Umbilical cord (tissue), 2 donors: ENCODE measurements around the gene MRPS7. TPM values are rescaled to one million over a fixed set of nuclear protein-coding genes. Genes with fewer than 3 reads are reported as not detected.
A peak's percentile ranks its signal among the peaks of the same experiment; 100 is the strongest.

ENCODE experiments used
- DNase-seq: peaks from one replicate; pipeline ENCODE4 v3.0.0-alpha.2; 2015; ENCODE audit warnings: low spot score
- total RNA-seq: library from RNA; depleted of rRNA; stranded (reverse); fragments of >200 nt; gene quantifications from one replicate; pipeline ENCODE4 v1.2.3, GENCODE V29; 2014; ENCODE audit warnings: low replicate concordance; ENCODE audit not compliant: insufficient read depth

Gene MRPS7
- total RNA-seq, 1 donor from 2014 or later: 14.9 TPM

DNA sequence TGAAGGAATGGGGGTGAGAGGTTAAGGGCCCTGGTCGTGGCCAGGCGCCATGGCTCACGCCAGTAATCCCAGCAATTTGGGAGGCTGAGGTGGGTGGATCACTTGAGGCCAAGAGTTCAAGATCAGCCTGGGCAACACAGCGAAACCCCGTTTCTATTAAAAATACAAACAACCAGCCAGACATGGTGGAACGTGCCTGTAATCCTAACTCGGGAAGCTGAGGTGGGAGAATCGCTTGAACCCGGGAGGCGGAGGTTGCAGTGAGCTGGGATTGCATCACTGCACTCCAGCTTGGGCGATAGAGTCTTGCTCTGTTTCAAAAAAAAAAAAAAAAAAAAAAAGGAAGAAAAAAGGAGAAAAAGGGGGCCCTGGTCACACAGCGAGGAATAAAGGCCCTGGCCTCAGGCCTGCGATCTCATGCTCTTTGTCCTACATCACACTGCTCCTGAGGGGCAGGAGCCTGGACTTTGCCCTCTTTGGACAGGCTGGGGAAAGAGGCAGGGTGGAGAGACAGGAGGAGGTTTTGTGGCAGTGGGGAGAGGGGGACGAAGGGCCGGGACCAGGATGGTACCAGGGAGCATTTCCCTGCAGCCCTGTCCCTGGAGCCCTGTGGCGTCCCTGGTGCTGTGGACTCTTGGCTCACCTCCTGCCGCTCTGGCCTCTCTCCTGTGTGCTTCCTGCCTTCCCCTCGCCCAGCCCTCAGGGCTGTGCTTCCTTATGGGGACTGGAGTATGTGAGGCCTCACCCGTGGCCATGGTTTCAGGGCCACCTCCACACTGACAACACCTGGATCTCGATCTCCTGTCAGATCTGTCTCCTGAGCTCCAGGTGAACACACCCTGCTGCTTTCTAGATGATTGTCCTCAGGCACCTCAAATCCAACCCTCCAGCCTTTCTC lies 47.3 kb downstream of the MRPS7 start:
- DNase-seq: no peak

DNA sequence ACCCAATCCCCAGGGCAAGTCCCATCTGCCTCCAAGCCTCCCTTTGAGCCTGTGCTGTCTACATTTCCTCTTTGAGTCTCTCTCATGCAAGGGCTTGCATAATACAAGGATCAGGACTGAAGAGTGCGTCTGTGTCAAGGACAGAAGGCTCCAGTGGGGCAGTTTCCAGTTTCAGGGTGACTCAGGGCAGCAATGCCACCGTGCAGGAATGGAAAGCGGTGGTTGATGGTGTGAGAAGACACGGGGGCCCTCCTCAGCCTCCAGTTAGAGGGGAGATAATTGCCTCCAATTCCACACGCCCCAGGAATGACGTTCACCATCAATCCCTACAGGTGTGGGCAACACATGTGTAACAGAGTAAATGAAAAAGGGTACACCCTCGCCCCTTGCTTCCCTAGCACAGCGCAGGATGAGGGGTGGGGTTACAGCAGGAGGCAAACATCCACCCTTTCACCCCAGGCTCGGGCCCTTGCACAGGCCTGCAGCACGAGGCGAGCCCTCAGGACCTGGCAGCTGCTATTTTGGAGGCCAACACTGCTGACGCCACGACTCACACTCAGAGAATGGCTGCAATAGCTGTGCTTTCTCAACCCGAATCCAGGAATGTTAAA lies 52.4 kb downstream of the MRPS7 start:
- DNase-seq: peak; percentile 42

DNA sequence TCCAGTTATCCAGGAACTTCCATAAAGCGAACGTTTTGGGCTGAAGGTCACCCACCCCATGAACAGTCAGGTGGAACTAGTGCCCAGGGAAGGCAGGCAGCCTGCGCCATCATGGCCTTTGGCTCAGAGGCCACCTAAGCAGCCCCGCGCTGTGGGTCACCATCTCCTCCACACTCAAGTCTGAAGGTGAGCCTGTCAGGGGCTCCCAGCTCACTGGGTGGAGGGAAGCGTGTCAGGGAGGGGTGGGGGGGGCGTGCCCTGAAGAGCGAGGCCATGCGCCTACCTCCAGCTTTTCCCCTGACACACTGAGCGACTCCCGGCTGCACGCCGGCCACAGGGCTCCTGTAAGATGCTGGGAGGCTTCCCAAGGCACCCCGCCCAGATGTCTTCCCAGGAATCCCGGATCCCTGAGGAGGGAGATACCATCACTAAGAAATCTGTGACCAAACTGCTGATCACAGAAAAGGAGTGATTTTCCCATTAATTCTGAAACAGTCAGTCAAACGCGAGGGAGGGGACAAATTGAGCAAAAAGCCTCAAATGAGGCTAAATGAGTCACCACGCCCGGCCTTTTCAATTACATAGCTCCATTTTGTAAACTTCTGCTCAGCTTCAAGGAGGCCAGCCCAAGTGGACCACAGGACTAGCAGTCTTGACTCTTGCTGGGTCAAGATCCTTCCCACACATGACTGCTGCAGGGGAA lies 54.0 kb downstream of the MRPS7 start:
- DNase-seq: no peak

Other genes with a start within 250 kb of the MRPS7 start
- 24.6 TPM for gene MRPL58, start 249.2 kb upstream of the MRPS7 start, total RNA-seq
- 231 TPM for gene ATP5PD, start 214.9 kb upstream of the MRPS7 start, total RNA-seq
- gene KCTD2, start 214.7 kb upstream of the MRPS7 start, total RNA-seq: 21.2 TPM
- 20.7 TPM for gene SLC16A5, start 173.9 kb upstream of the MRPS7 start, total RNA-seq
- 2.6 TPM for gene ARMC7, start 151.9 kb upstream of the MRPS7 start, total RNA-seq
- gene NT5C, start 130.1 kb upstream of the MRPS7 start, total RNA-seq: 47.7 TPM
- gene JPT1, start 107.4 kb upstream of the MRPS7 start, total RNA-seq: 16.6 TPM
- gene SUMO2, start 78.9 kb upstream of the MRPS7 start, total RNA-seq: 67.2 TPM
- 33.5 TPM for gene NUP85, start 56.2 kb upstream of the MRPS7 start, total RNA-seq
- gene GGA3, start 273 bp upstream of the MRPS7 start, total RNA-seq: 33.7 TPM
- 2.9 TPM for gene MIF4GD, start 9.4 kb downstream of the MRPS7 start, total RNA-seq
- gene SLC25A19, start 27.6 kb downstream of the MRPS7 start, total RNA-seq: 43.1 TPM
- 58.5 TPM for gene GRB2, start 143.8 kb downstream of the MRPS7 start, total RNA-seq
- 27.9 TPM for gene TMEM94, start 194.8 kb downstream of the MRPS7 start, total RNA-seq